ENCODE results near the gene RFNG.

Gene RFNG

DNA sequence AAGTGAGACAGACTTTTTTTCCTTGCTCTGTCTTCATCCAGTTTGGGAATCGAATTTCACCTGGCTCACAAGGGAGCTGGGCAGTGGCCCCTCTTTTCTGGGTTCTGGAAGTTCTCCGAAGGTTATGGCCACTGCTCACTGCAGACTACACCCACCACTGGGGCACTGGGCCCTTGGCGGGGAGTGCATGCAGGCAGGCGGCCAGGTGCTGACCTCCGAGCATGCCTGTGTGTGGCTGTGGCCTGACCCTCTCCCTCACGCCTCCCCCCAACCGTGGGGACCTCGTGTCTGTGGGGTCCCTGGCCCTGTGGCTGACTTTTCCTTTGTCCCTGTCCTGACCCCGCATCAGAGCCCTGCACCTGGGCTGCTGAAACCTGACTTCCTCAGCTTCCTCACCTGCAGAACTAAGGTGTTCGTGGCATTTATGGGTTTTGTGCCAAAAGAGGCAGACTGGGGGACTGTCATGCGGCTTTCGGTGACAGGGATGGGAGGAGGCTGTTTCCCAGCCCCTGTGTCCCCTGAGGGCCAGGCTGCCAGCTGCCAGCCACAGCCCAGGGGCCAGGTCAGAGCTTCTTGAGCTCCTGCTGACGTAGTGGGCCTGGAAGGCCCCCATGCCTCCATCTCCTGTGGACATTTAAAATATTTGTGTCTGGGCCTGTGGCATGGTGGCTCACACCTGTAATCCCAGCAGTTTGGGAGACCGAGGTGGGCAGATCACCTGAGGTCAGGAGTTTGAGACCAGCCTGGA, 52.7 kb downstream of the RFNG start:
- no peak for DNase-seq

DNA sequence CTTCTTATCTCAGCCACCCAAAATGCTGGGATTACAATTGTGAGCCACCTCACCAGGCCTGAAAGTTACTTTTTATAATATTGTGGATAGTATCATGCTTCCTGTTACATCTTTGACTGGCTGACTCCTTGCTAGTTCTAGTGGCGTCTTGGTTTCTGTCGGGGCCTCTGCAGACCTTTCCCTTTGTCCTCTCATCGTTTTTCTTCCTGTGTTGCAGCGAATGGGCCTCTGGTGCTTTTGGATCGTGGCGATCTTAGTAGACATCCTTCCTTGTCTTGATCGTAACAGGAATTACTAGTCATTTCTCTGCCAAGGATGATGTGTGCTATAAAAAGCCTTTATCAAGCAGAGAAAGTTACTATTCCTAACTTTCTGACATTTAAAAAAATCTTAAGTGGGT, 53.4 kb downstream of the RFNG start:
- DNase-seq: no peak
